Gastrocnemius medialis (tissue), 4 donors: ENCODE data around the gene C22orf15.

Experiments used
- CTCF ChIP-seq, 5 experiments: fragments of 450-650 bp in 3 of 5; fragments of 200-600 bp in 2 of 5; sonication (generic) in 2 of 5; IDR thresholded peaks in 4 of 5; conservative IDR thresholded peaks in 1 of 5; 1 replicate in 4 of 5; 2 replicates in 1 of 5; pipeline ENCODE4 v1.5.1; 2016 to 2019; ENCODE audit warnings: antibody characterized with exemption in 5 of 5, mild to moderate bottlenecking in 3 of 5, moderate library complexity in 3 of 5
- POLR2A ChIP-seq, 2 donors: fragments of 450-650 bp; IDR thresholded peaks; one replicate each; pipeline ENCODE4 v1.6.1; 2017; ENCODE audit warnings: antibody characterized with exemption in 2 of 2, mild to moderate bottlenecking in 2 of 2, moderate library complexity in 2 of 2

- peak in 3 of 5 experiments; percentile 12 to 30 (median 22) for TF ChIP-seq CTCF (IDR thresholded peaks at IDR 0.05 in 4 of 5, conservative IDR thresholded peaks at IDR 0.05 in 1 of 5)
- TF ChIP-seq POLR2A (IDR thresholded peaks at IDR 0.05) = peak; percentile 73 to 74
These were observed 11.9 kb upstream of the C22orf15 start, which contains the start of gene ZNF70 for GRCh38 chr22:23750714-23751440.
